ENCODE data around the gene CDC14A. TPM values are rescaled to one million over a fixed set of nuclear protein-coding genes. Genes with fewer than 3 reads are reported as not detected.

The CDC14A gene
- total RNA-seq, 1 experiment from 2014 or later: 2.6 TPM

DNA sequence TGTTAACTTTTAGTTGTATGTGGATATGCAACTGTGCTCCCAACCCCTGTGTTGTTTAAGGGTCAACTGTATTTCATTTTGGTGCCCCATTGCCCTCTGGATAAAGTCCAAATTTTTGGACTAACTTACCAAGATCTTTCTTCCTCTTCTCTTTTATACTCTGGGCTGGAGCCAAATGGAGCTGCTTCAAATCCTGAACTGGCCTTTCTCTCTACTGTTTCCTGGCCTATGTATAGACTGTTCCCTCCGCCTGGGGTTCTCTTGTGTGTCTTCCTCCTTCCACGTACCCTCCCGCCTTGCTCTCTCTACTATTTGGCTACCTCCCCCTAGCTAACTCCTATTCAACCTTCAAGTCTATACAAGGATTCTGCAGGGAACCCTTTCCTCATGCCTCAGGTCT is 8.4 kb upstream of the CDC14A start:
- H3K36me3 Mint-ChIP-seq (ENCODE audit: insufficient read depth, unreplicated experiment): no peaks in the 10 kb centered on the region
- H3K27me3 Mint-ChIP-seq (ENCODE audit: insufficient read depth, unreplicated experiment): no peaks in the 10 kb centered on the region
- no TSS peak for BruUV-seq (replicated peaks)
- ChIA-PET POLR2A (no interaction called here), CTCF (no interaction called here)
- DNase-seq (ENCODE audit: unreplicated experiment): no peak
- TF ChIP-seq, protein P1, sequence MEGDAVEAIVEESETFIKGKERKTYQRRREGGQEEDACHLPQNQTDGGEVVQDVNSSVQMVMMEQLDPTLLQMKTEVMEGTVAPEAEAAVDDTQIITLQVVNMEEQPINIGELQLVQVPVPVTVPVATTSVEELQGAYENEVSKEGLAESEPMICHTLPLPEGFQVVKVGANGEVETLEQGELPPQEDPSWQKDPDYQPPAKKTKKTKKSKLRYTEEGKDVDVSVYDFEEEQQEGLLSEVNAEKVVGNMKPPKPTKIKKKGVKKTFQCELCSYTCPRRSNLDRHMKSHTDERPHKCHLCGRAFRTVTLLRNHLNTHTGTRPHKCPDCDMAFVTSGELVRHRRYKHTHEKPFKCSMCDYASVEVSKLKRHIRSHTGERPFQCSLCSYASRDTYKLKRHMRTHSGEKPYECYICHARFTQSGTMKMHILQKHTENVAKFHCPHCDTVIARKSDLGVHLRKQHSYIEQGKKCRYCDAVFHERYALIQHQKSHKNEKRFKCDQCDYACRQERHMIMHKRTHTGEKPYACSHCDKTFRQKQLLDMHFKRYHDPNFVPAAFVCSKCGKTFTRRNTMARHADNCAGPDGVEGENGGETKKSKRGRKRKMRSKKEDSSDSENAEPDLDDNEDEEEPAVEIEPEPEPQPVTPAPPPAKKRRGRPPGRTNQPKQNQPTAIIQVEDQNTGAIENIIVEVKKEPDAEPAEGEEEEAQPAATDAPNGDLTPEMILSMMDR (IDR thresholded peaks at IDR 0.05; ENCODE audit: unreplicated experiment): no peak
- no peaks in the 10 kb centered on the region for H3K4me1 Mint-ChIP-seq (ENCODE audit: insufficient read depth, unreplicated experiment)
- intact Hi-C loops (cut with micrococcal nuclease): no loop called here
- H3K9me3 Mint-ChIP-seq (ENCODE audit: unreplicated experiment): no peaks in the 10 kb centered on the region
- no peak overlapping the region for H3K27ac Mint-ChIP-seq (ENCODE audit: low read depth, unreplicated experiment)
- H3K4me3 Mint-ChIP-seq (ENCODE audit: unreplicated experiment): no peak overlapping the region

DNA sequence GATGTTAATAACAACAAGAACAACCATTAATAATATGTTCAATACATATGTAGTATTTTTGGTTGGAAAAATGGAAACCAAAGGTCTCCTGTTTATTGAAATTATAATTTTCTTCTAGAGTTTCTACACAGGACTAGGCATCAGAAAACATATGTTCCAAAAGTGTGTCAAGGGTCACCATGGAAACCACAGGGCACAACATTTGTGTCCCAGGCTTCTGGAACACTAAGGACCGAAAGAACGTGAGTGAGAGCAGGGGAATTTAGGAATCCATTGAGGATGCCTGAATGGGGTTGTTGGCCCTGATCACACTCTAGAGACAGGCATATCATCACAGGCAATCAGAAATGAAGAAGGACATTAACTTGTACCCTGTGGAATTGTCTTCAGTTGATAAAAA is 7.5 kb upstream of the CDC14A start:
- intact Hi-C loops (cut with micrococcal nuclease): no loop called here
- H3K27me3 Mint-ChIP-seq (ENCODE audit: insufficient read depth, unreplicated experiment): no peaks in the 10 kb centered on the region
- no TSS peak for BruUV-seq (replicated peaks)
- TF ChIP-seq, protein P1 (IDR thresholded peaks at IDR 0.05; ENCODE audit: unreplicated experiment): no peak
- H3K27ac Mint-ChIP-seq (ENCODE audit: low read depth, unreplicated experiment): no peak overlapping the region
- POLR2A ChIA-PET: no interaction called here
- H3K9me3 Mint-ChIP-seq (ENCODE audit: unreplicated experiment): no peaks in the 10 kb centered on the region
- no peaks in the 10 kb centered on the region for H3K36me3 Mint-ChIP-seq (ENCODE audit: insufficient read depth, unreplicated experiment)
- CTCF ChIA-PET: no interaction called here
- DNase-seq (ENCODE audit: unreplicated experiment): no peak
- H3K4me1 Mint-ChIP-seq (ENCODE audit: insufficient read depth, unreplicated experiment): no peaks in the 10 kb centered on the region
- H3K4me3 Mint-ChIP-seq (ENCODE audit: unreplicated experiment): no peak overlapping the region

DNA sequence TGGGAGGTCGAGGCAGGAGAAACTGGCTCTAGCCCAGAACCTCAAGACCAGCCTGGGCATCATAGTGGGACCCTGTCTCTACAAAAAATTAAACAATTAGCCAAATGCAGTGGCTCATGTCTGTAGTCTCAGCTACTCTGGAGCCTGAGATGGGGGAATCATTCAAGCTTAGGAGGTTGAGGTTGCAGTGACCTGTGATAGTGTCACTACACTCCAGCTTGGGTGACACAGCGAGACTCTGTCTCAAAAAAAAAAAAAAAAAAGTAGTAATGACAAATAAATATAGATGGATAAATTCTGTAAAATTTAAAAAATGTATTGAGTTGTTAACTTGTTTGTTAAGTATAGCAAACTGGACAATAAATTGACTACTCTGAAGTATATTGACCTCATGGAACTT is 5.9 kb upstream of the CDC14A start:
- BruUV-seq (replicated peaks): no TSS peak
- no peak for DNase-seq (ENCODE audit: unreplicated experiment)
- no peaks in the 10 kb centered on the region for H3K9me3 Mint-ChIP-seq (ENCODE audit: unreplicated experiment)
- H3K4me3 Mint-ChIP-seq (ENCODE audit: unreplicated experiment): no peak overlapping the region
- intact Hi-C loops (cut with micrococcal nuclease): no loop called here
- ChIA-PET CTCF (no interaction called here), POLR2A (no interaction called here)
- H3K27ac Mint-ChIP-seq (ENCODE audit: low read depth, unreplicated experiment): no peak overlapping the region
- TF ChIP-seq, protein P1 (IDR thresholded peaks at IDR 0.05; ENCODE audit: unreplicated experiment): no peak
- H3K27me3 Mint-ChIP-seq (ENCODE audit: insufficient read depth, unreplicated experiment): no peaks in the 10 kb centered on the region
- H3K4me1 Mint-ChIP-seq (ENCODE audit: insufficient read depth, unreplicated experiment): no peaks in the 10 kb centered on the region
- H3K36me3 Mint-ChIP-seq (ENCODE audit: insufficient read depth, unreplicated experiment): no peaks in the 10 kb centered on the region

- TF ChIP-seq, protein P1 (IDR thresholded peaks at IDR 0.05; ENCODE audit: unreplicated experiment): no peak
- BruUV-seq (replicated peaks): no TSS peak
- POLR2A ChIA-PET: interaction anchor here (0.5 to 1.3 kb wide), 3 partner anchors 25 to 663 kb away, joined by 3 read pairs; no protein-coding TSS in a partner anchor
These were observed 5.0 kb upstream of the CDC14A start for GRCh38 chr1:100347009-100347966.

More at GRCh38 chr1:100347009-100347966, 5.0 kb upstream of the CDC14A start:
- H3K9me3 Mint-ChIP-seq (ENCODE audit: unreplicated experiment): no peaks in the 10 kb centered on the region
- no peaks in the 10 kb centered on the region for H3K4me1 Mint-ChIP-seq (ENCODE audit: insufficient read depth, unreplicated experiment)
- H3K27me3 Mint-ChIP-seq (ENCODE audit: insufficient read depth, unreplicated experiment): no peaks in the 10 kb centered on the region
- no peak for DNase-seq (ENCODE audit: unreplicated experiment)
- no peak overlapping the region for H3K27ac Mint-ChIP-seq (ENCODE audit: low read depth, unreplicated experiment)
- intact Hi-C loops (cut with micrococcal nuclease): no loop called here
- H3K4me3 Mint-ChIP-seq (ENCODE audit: unreplicated experiment): no peak overlapping the region
- H3K36me3 Mint-ChIP-seq (ENCODE audit: insufficient read depth, unreplicated experiment): no peaks in the 10 kb centered on the region
- CTCF ChIA-PET: interaction anchor here (0.6 to 1.2 kb wide), 5 partner anchors 10 to 1449 kb away, joined by 3 to 4 read pairs (median 4); no protein-coding TSS in a partner anchor
